Epithelial cell of esophagus (primary cell): Measurements from ENCODE around the gene KCNMA1.

ENCODE experiments used
- DNase-seq: peaks from one replicate; pipeline ENCODE4 v3.0.0; 2010; ENCODE audit warnings: low read depth
- H3K4me3 ChIP-seq: 2 replicates; pipeline ENCODE4 v1.5.1; 2011; ENCODE audit warnings: mild to moderate bottlenecking, low read length, control low read depth
- CTCF ChIP-seq: IDR thresholded peaks from 2 replicates; pipeline ENCODE4 v1.5.1; 2011; ENCODE audit warnings: low read depth, mild to moderate bottlenecking, low read length, control low read depth, inconsistent platforms; ENCODE audit not compliant: insufficient read depth; ENCODE audit errors: missing control alignments

KCNMA1 gene

DNA sequence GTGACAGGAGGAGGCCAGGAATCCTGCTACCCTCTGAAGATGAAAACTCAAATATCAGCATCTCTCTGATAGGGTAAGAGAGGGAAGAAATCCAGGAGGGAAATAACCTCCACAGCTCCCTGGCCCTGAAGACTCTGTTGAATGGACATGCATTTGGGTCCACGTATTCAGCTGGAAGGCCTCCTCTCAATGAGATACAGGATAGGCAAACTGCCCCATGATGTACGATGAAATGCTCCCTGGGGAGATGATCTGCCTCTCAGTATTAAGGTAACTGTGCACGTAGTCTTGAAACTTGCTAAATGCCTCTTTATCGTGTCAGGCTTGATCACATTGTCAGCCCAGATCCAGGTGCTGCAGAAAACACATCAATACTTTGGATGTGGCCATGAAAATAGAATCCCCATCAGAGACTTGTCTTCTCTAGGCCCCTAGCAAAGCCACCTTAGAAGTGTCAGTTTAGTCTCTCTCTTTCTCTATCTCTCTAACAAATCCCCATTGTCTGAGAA is 384.0 kb downstream of the KCNMA1 start:
- no peak overlapping the region for H3K4me3 ChIP-seq
- TF ChIP-seq CTCF: no peak
- DNase-seq: no peak

GRCh38 chr10:77253147-77253545 is 384.5 kb downstream of the KCNMA1 start:
- no peak for TF ChIP-seq CTCF
- no peak overlapping the region for H3K4me3 ChIP-seq
- DNase-seq: no peak

- no peak overlapping the region for H3K4me3 ChIP-seq
- no peak for TF ChIP-seq CTCF
- DNase-seq: no peak
These were observed 385.0 kb downstream of the KCNMA1 start for GRCh38 chr10:77252380-77253146.

- DNase-seq: peak; percentile 56
- no peak overlapping the region for H3K4me3 ChIP-seq
- peak; percentile 59 for TF ChIP-seq CTCF
These were observed 386.2 kb downstream of the KCNMA1 start for GRCh38 chr10:77251297-77252013.

DNA sequence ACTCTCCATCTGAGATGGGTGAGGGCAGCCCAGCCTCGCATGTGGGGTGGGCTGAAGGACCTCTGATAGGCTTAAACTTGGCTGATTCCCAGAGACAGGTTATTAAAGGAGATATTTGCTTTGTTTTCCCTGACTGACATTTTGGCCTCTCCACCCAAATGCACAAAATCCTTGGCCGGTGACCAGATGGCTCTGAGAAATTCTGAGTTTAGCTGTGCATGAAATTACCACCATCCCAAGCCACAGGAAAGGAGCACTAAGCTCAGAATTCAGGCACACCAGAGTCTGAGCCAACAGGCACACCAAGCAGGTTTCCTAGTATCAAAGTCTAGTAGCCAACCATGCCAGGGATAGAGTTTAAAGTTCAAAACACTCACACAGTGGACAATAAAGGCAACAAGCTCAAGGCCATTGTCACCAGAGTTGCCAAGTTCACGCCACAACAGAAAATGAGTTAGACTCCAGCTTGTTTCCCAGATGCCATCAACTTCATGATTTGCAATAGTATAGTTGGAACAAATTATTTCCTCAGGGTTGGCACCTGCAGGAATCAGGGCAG is 387.6 kb downstream of the KCNMA1 start:
- TF ChIP-seq CTCF: no peak
- no peak overlapping the region for H3K4me3 ChIP-seq
- no peak for DNase-seq

DNA sequence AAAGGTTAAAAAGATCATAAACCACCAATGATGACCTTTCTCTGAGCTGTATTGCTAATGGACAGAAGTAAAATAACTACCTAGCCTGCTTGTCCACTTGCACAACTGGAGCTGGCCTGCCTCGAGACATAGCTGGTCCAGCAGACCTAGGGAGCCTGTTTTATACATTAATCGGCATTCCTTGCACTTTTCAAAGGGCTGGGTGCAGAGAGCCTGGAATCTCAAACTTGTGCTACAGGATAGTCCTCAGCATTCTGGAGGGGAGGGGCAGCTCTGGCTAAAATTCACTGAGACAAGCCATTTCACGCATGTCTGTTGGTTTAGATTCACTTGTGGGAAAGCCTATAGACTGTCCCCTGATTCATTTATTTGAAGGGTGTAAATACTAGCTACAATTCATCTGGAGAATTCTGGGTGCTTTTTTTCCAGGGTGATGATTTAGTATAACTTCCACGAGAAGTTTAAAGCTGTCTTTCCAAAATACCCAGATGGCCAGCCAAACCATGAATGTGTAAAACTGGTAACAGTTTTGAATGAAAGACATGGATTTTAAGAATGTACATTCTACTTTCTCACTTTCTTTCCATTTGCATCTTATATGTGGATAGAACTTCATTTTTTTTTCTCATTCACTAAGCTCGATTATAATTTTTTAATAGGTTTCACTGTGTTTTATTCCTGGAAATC is 389.4 kb downstream of the KCNMA1 start:
- H3K4me3 ChIP-seq: no peak overlapping the region
- TF ChIP-seq CTCF: no peak
- no peak for DNase-seq
